Measurements from ENCODE around the gene INO80B. TPM values are rescaled to one million over a fixed set of nuclear protein-coding genes. Genes with fewer than 3 reads are reported as not detected.

The INO80B gene
- total and polyA plus RNA-seq, 8 donors, result 4.7 to 52.2 (median 32.2) TPM; not detected in 1

DNA sequence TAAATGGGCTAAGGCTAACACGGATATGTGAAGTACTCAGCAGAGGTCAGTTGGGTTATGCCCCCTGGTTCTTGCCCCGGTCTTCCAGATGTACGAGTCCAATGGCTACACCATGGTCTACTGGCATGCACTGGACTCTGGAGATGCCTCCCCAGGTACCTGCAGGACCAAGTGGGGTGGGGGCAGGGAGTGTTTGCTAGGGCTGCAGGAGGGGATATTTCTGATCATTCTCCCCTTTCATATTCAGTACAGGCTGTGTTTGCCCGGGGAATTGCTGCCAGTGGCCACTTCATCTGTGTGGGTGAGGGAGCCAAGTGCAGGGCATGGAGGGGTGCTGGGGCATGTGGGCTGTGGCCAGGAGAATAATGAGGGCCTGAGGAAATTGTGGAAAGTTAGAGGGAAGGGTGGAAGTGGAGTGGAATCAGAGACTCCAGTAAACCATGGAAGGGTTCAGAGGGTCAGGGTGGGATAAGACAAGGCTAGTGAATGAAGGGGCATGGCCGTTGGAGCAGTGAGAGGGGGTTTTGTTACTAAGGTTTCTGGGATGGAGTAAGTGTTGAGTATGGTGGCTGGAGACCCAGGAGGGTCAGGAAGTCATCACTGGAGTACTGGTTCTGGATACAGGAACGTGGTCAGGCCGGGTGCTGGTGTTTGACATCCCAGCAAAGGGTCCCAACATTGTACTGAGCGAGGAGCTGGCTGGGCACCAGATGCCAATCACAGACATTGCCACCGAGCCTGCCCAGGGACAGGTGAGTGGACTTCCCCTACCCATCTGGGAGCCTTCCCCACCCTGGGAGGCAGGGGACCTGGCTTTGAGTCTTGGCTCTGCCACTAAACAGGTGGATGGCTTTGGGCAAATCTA is 31.4 kb upstream of the INO80B start:
- 66 to 74% (median 72%) methylated on average over 9 of the region's 9 CpGs for WGBS, 5 donors
- intact Hi-C loops (cut with DNase I; ENCODE audit: low total_unique reads), result no loop called here
- no peaks in the 10 kb centered on the region for H3K9me3 ChIP-seq
- no peaks in the 10 kb centered on the region for H3K27me3 ChIP-seq
- peaks cover 10 to 41% (median 38%) of the 10 kb centered on the region in 4 donors for H3K36me3 ChIP-seq
- H3K4me1 ChIP-seq, result peaks cover 4 to 20% (median 19%) of the 10 kb centered on the region in 4 donors
- no peak overlapping the region for H3K27ac ChIP-seq
- TF ChIP-seq, protein P1, sequence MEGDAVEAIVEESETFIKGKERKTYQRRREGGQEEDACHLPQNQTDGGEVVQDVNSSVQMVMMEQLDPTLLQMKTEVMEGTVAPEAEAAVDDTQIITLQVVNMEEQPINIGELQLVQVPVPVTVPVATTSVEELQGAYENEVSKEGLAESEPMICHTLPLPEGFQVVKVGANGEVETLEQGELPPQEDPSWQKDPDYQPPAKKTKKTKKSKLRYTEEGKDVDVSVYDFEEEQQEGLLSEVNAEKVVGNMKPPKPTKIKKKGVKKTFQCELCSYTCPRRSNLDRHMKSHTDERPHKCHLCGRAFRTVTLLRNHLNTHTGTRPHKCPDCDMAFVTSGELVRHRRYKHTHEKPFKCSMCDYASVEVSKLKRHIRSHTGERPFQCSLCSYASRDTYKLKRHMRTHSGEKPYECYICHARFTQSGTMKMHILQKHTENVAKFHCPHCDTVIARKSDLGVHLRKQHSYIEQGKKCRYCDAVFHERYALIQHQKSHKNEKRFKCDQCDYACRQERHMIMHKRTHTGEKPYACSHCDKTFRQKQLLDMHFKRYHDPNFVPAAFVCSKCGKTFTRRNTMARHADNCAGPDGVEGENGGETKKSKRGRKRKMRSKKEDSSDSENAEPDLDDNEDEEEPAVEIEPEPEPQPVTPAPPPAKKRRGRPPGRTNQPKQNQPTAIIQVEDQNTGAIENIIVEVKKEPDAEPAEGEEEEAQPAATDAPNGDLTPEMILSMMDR (IDR thresholded peaks at IDR 0.05), result no peak
- TF ChIP-seq POLR2A (IDR thresholded peaks at IDR 0.05) (no peak), POLR2AphosphoS5 (IDR thresholded peaks at IDR 0.05) (no peak)
- no peak overlapping the region for H3K4me3 ChIP-seq
- peak in 1 of 2 donors; percentile 11 for DNase-seq

DNA sequence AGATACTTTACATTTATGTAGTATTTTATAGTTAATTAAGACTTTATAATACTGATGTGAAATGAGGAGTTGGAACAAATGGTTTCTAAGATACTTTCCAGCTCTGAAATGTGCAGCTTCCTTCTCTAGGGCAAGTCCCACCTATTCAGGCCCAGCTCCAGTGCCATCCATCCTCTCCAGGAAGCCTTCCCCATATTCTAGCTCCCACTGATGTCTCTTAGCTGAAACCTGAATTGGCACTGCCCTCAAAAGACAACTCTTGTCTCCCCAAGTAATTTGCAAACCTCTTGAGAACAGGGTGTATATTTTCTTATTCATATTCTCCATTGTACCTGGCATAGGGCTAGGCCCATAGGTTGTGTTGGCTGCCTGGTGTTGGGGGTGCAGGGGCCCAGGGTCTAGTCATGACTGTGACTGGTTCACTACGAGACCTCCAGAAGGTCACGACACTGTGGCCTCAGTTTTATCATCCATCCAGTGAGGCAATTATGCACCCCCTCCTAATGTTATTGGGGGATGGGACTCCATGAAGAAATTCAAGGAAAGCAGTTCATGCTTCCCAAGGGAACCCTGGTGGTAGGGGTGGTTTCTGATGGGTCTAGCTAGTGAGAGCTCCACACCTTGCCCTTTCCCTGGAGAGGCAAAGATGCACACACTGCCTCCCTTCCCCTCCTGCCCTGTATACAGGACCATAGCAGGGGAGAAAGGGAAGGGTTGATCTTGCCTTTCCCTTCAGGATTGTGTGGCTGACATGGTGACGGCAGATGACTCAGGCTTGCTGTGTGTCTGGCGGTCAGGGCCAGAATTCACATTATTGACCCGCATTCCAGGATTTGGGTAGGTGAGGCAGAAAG is 30.5 kb upstream of the INO80B start:
- intact Hi-C loops (cut with DNase I; ENCODE audit: low total_unique reads), result no loop called here
- peak in 1 of 2 donors; percentile 12 for DNase-seq
- Histone ChIP-seq H3K4me3 (no peak overlapping the region), H3K4me1 (peaks cover 4 to 20% (median 19%) of the 10 kb centered on the region in 4 donors), H3K36me3 (peaks cover 19 to 50% (median 47%) of the 10 kb centered on the region in 4 donors), H3K27me3 (no peaks in the 10 kb centered on the region), H3K9me3 (no peaks in the 10 kb centered on the region), H3K27ac (no peak overlapping the region)
- WGBS, 5 donors, result 66 to 84% (median 79%) methylated on average over 5 of the region's 5 CpGs
- TF ChIP-seq EP300 (IDR thresholded peaks at IDR 0.05), result no peak
- TF ChIP-seq, protein P1 (IDR thresholded peaks at IDR 0.05), result no peak

DNA sequence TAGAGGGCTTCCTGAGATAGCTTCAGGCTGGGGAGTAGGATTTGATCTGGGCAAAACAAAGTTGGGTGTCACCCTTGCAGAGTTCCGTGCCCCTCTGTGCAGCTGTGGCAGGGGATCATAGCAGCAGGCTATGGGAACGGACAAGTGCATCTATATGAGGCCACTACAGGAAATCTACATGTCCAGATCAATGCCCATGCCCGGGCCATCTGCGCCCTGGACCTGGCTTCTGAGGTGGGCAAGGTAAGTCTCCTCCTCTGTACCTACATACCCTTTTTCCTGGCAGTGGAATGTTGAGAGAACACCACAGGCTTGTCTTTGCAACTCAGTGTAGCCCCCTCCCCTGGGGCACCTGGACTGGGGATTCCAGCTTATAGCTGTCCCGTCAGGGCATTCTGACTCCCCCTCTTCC is 29.9 kb upstream of the INO80B start:
- Histone ChIP-seq H3K36me3 (peaks cover 25 to 56% (median 54%) of the 10 kb centered on the region in 4 donors), H3K4me3 (no peak overlapping the region), H3K27me3 (no peaks in the 10 kb centered on the region), H3K9me3 (no peaks in the 10 kb centered on the region), H3K4me1 (peaks cover 4 to 20% (median 19%) of the 10 kb centered on the region in 4 donors), H3K27ac (no peak overlapping the region)
- no peak for DNase-seq
- intact Hi-C loops (cut with DNase I; ENCODE audit: low total_unique reads), result no loop called here
- 77 to 83% (median 80%) methylated on average over 2 to 5 of the region's 5 CpGs for WGBS, 5 donors
- TF ChIP-seq POLR2AphosphoS5 (IDR thresholded peaks at IDR 0.05) (no peak), EP300 (IDR thresholded peaks at IDR 0.05) (no peak), POLR2A (IDR thresholded peaks at IDR 0.05) (no peak)
- TF ChIP-seq, protein P1 (IDR thresholded peaks at IDR 0.05), result no peak

DNA sequence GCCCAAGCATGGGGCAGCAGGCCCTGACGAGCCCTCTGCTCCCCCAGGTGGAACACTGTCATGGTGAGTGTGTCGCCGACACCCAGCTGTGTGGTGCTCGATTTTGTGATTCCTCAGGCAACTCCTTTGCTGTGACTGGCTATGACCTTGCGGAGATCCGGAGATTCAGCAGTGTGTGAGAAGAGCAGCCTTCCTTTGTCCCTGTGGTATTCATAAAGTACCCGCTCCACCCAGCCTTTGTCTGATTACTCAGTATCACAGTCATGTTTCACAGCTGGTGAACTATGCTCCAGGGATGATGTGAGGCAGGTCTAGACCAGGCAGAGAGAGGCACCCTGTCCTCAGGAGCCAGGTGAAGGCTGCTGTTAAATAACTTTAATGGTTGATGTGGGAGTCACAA is 29.4 kb upstream of the INO80B start:
- DNase-seq, result no peak
- H3K9me3 ChIP-seq, result no peaks in the 10 kb centered on the region
- no peaks in the 10 kb centered on the region for H3K27me3 ChIP-seq
- intact Hi-C loops (cut with DNase I; ENCODE audit: low total_unique reads), result no loop called here
- H3K36me3 ChIP-seq, result peaks cover 30 to 61% (median 59%) of the 10 kb centered on the region in 4 donors
- TF ChIP-seq, protein P1 (IDR thresholded peaks at IDR 0.05), result no peak
- TF ChIP-seq EP300 (IDR thresholded peaks at IDR 0.05) (no peak), POLR2AphosphoS5 (IDR thresholded peaks at IDR 0.05) (no peak), POLR2A (IDR thresholded peaks at IDR 0.05) (no peak)
- 74 to 92% (median 83%) methylated on average over 7 of the region's 7 CpGs for WGBS, 5 donors
- H3K4me1 ChIP-seq, result peaks cover 4 to 18% (median 17%) of the 10 kb centered on the region in 4 donors
- no peak overlapping the region for H3K27ac ChIP-seq
- no peak overlapping the region for H3K4me3 ChIP-seq
